PC-3 (cell line): ENCODE results near the gene KLK8. TPM values are rescaled to one million over a fixed set of nuclear protein-coding genes. Genes with fewer than 3 reads are reported as not detected.

Experiments
- ATAC-seq: fragments of 200-7000 bp; cut with Tn5 transposase; 2 replicates; pipeline ENCODE4 v1.9.1; 2020; ENCODE audit warnings: mild to moderate bottlenecking, moderate library complexity
- BruUV-seq: library from RNA; stranded (reverse); fragments of 400-500 nt; replicated peaks from 2 replicates; lab custom pipeline; 2021; lab: Mats Ljungman, UMichigan
- CTCF ChIA-PET: fragments of 300-600 bp; sonication (Branson Sonifier 250); formaldehyde crosslinking; loops from one replicate; lab custom pipeline; 2022; ENCODE audit warnings: antibody characterized with exemption; lab: Charles Lee
- POLR2A ChIA-PET: fragments of 300-600 bp; sonication (Branson Sonifier 250); formaldehyde crosslinking; loops from one replicate; lab custom pipeline; 2022; ENCODE audit warnings: antibody characterized with exemption; ENCODE audit not compliant: unreplicated experiment; lab: Charles Lee
- DNase-seq: peaks from one replicate; pipeline ENCODE4 v3.0.0-alpha.2; 2015
- H2AFZ ChIP-seq: fragments of 300-600 bp; sonication (generic); 2 replicates; pipeline ENCODE4 v1.6.0; 2016; ENCODE audit warnings: antibody characterized with exemption, low read length
- H3F3A ChIP-seq: fragments of 300-600 bp; sonication (generic); one replicate; pipeline ENCODE4 v1.6.0; 2017; ENCODE audit warnings: antibody characterized with exemption, low read length, control low read depth, mild to moderate bottlenecking; ENCODE audit not compliant: unreplicated experiment
- H3K27ac ChIP-seq: fragments of 300-600 bp; sonication (generic); 2 replicates; pipeline ENCODE4 v1.5.1; 2016; ENCODE audit warnings: mild to moderate bottlenecking, low read length
- H3K27me3 ChIP-seq: fragments of 300-600 bp; sonication (generic); 2 replicates; pipeline ENCODE4 v1.6.1; 2016; ENCODE audit warnings: low read length, mixed read lengths
- H3K36me3 ChIP-seq: fragments of 300-600 bp; sonication (generic); 2 replicates; pipeline ENCODE4 v1.6.1; 2016; ENCODE audit warnings: low read depth, mixed run types, low read length, mixed read lengths
- H3K4me1 ChIP-seq: fragments of 300-600 bp; sonication (generic); 2 replicates; pipeline ENCODE4 v1.5.1; 2016; ENCODE audit warnings: low read length; ENCODE audit not compliant: insufficient read depth
- H3K4me2 ChIP-seq: fragments of 300-600 bp; sonication (generic); 2 replicates; pipeline ENCODE4 v1.6.0; 2016; ENCODE audit warnings: low read length
- H3K4me3 ChIP-seq: fragments of 300-600 bp; sonication (generic); 2 replicates; pipeline ENCODE4 v1.5.1; 2016; ENCODE audit warnings: mild to moderate bottlenecking, low read length, mixed read lengths
- H3K79me2 ChIP-seq: fragments of 300-600 bp; sonication (generic); 2 replicates; pipeline ENCODE4 v1.6.1; 2017; ENCODE audit warnings: low read length, mixed read lengths
- H3K9ac ChIP-seq: fragments of 300-600 bp; sonication (generic); 2 replicates; pipeline ENCODE4 v1.6.0; 2016; ENCODE audit warnings: mild to moderate bottlenecking, low read length
- H3K9me2 ChIP-seq: fragments of 300-600 bp; sonication (generic); replicated peaks from 2 replicates; pipeline ENCODE4 v1.6.1; 2016; ENCODE audit warnings: mixed run types, low read length, mixed read lengths
- H3K9me3 ChIP-seq: fragments of 300-600 bp; sonication (generic); 2 replicates; pipeline ENCODE4 v1.6.1; 2016; ENCODE audit warnings: low read length, mixed read lengths
- H4K20me1 ChIP-seq: fragments of 300-600 bp; sonication (generic); 2 replicates; pipeline ENCODE4 v1.6.1; 2016; ENCODE audit warnings: low read length, mixed read lengths
- EZH2 ChIP-seq: fragments of 300-600 bp; sonication (generic); IDR thresholded peaks from one replicate; pipeline ENCODE4 v1.6.1; 2017; ENCODE audit warnings: antibody characterized with exemption, mild to moderate bottlenecking, low read length; ENCODE audit not compliant: unreplicated experiment
- EZH2phosphoT487 ChIP-seq: fragments of 300-600 bp; sonication (generic); IDR thresholded peaks from 2 replicates; pipeline ENCODE4 v1.6.1; 2018; ENCODE audit warnings: mild to moderate bottlenecking, antibody characterized with exemption, low read length, borderline replicate concordance
- intact Hi-C: fragments of 100-400 bp; cut with micrococcal nuclease; formaldehyde crosslinking; loops from 2 replicates; pipeline ENCODE4 v1.9.0; 2023
- total RNA-seq: library from RNA; depleted of rRNA; stranded (reverse); fragments of >200 nt; gene quantifications from 2 replicates; pipeline ENCODE4 v1.2.3, GENCODE V29; 2014
- TF ChIP-seq, protein P1 (sequence below): fragments of 300-600 bp; sonication (generic); conservative IDR thresholded peaks from 2 replicates; pipeline ENCODE4 v1.5.1; 2017; ENCODE audit warnings: antibody characterized with exemption, low read depth, mild to moderate bottlenecking, low read length

KLK8 gene
- total RNA-seq, 1 experiment from 2014 or later: 2.3 TPM

- Histone ChIP-seq H3K9ac (no peak within 1 kb of the TSS), H3K79me2 (no peaks in the 10 kb centered on the region), H3K4me2 (no peak within 1 kb of the TSS), H3K4me3 (no peak within 1 kb of the TSS), H3K36me3 (no peaks in the 10 kb centered on the region), H3K9me3 (no peaks in the 10 kb centered on the region), H3K27me3 (no peaks in the 10 kb centered on the region), H3K9me2 (no peaks in the 10 kb centered on the region), H3K27ac (no peak within 1 kb of the TSS), H3F3A (no peaks in the 10 kb centered on the region), H4K20me1 (no peaks in the 10 kb centered on the region), H2AFZ (no peak within 1 kb of the TSS), H3K4me1 (no peaks in the 10 kb centered on the region)
- CTCF ChIA-PET: no interaction called here
- ATAC-seq: no peak
- no peak for DNase-seq
- POLR2A ChIA-PET: no interaction called here
- TF ChIP-seq EZH2: no peak
- TF ChIP-seq, protein P1, sequence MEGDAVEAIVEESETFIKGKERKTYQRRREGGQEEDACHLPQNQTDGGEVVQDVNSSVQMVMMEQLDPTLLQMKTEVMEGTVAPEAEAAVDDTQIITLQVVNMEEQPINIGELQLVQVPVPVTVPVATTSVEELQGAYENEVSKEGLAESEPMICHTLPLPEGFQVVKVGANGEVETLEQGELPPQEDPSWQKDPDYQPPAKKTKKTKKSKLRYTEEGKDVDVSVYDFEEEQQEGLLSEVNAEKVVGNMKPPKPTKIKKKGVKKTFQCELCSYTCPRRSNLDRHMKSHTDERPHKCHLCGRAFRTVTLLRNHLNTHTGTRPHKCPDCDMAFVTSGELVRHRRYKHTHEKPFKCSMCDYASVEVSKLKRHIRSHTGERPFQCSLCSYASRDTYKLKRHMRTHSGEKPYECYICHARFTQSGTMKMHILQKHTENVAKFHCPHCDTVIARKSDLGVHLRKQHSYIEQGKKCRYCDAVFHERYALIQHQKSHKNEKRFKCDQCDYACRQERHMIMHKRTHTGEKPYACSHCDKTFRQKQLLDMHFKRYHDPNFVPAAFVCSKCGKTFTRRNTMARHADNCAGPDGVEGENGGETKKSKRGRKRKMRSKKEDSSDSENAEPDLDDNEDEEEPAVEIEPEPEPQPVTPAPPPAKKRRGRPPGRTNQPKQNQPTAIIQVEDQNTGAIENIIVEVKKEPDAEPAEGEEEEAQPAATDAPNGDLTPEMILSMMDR: no peak
- no peak for TF ChIP-seq EZH2phosphoT487
- intact Hi-C loops: no loop called here
- no TSS peak for BruUV-seq
Observed at GRCh38 chr19:51034704-51035103, 33.3 kb upstream of the KLK8 start, which contains the start of gene KLK12. Gene KLK12, minus strand, starts transcription at chr19:51035002. Its CDS starts 381 bp downstream, at chr19:51034621.

- H3K79me2 ChIP-seq: no peaks in the 10 kb centered on the region
- H3K9ac ChIP-seq: no peak overlapping the region
- H3K9me3 ChIP-seq: no peaks in the 10 kb centered on the region
- TF ChIP-seq EZH2phosphoT487 (no peak), EZH2 (no peak)
- TF ChIP-seq, protein P1: no peak
- ChIA-PET POLR2A (no interaction called here), CTCF (no interaction called here)
- ATAC-seq: no peak
- H3K36me3 ChIP-seq: no peaks in the 10 kb centered on the region
- BruUV-seq: no TSS peak
- no peak overlapping the region for H3K4me3 ChIP-seq
- H3K4me1 ChIP-seq: no peaks in the 10 kb centered on the region
- H3K4me2 ChIP-seq: no peak overlapping the region
- no peak for DNase-seq
- H3F3A ChIP-seq: no peaks in the 10 kb centered on the region
- no peak overlapping the region for H3K27ac ChIP-seq
- H3K27me3 ChIP-seq: peaks cover 3% of the 10 kb centered on the region; the same call in 1 of the 2 replicates
- H2AFZ ChIP-seq: no peak overlapping the region
- no peaks in the 10 kb centered on the region for H3K9me2 ChIP-seq
- intact Hi-C loops: no loop called here
- H4K20me1 ChIP-seq: no peaks in the 10 kb centered on the region
Observed at GRCh38 chr19:51031880-51032225, 30.4 kb upstream of the KLK8 start.

DNA sequence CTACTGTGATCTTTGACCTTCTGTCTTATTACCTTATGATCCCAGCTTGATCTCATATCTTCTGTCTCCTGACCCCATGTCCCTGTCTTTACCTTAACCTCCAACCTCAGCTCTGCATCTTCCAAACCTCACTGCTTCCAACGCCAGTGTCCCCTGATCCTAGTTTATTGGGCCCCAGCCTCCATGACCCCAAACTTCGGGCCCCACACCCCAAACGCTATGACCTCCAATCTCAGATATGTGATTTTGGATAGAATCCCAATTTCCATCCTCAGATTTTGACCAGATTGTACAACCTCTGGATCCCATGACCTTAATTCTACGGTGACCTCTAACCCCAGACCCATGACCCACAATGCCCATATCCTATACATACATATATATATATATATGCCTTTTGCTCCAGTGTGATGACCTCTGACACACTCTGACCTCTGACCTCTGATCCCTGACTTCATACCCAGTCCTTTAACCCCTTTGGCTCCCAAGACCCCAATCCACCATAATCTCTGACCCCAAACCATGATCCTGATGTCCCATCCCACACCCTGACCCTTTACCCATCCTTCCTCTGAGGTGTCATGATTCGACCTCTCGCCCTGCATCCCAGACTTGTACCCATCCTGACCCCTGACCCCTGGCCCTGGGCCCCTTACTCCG, 29.9 kb upstream of the KLK8 start:
- TF ChIP-seq EZH2phosphoT487: no peak
- no peak for TF ChIP-seq EZH2
- TF ChIP-seq, protein P1: no peak
- BruUV-seq: no TSS peak
- peaks cover 3% of the 10 kb centered on the region; the same call in 1 of the 2 replicates for H3K27me3 ChIP-seq
- intact Hi-C loops: no loop called here
- no peaks in the 10 kb centered on the region for H3F3A ChIP-seq
- ChIA-PET CTCF (no interaction called here), POLR2A (no interaction called here)
- no peak for DNase-seq
- H3K36me3 ChIP-seq: no peaks in the 10 kb centered on the region
- H3K4me3 ChIP-seq: no peak overlapping the region
- no peak overlapping the region for H2AFZ ChIP-seq
- no peaks in the 10 kb centered on the region for H3K79me2 ChIP-seq
- no peak overlapping the region for H3K9ac ChIP-seq
- ATAC-seq: no peak
- no peaks in the 10 kb centered on the region for H3K9me2 ChIP-seq
- no peak overlapping the region for H3K4me2 ChIP-seq
- no peak overlapping the region for H3K27ac ChIP-seq
- no peaks in the 10 kb centered on the region for H4K20me1 ChIP-seq
- no peaks in the 10 kb centered on the region for H3K4me1 ChIP-seq
- no peaks in the 10 kb centered on the region for H3K9me3 ChIP-seq
